ENCODE data around the gene FRYL.

The FRYL gene

GRCh38 chr4:48796927-48797679 is 17.0 kb upstream of the FRYL start:
- DNase-seq (ENCODE audit: low spot score), result no peak
- no peak for TF ChIP-seq CTCF (IDR thresholded peaks at IDR 0.05; ENCODE audit: extremely low read depth, insufficient read depth, missing control alignments)
- in situ Hi-C loops (cut with MboI; ENCODE audit: low pct_unique_long_range_greater_than_20kb, low sequenced_read_pairs, unreplicated experiment), result no loop called here

GRCh38 chr4:48796191-48796926 is 16.3 kb upstream of the FRYL start:
- in situ Hi-C loops (cut with MboI; ENCODE audit: low pct_unique_long_range_greater_than_20kb, low sequenced_read_pairs, unreplicated experiment), result no loop called here
- TF ChIP-seq CTCF (IDR thresholded peaks at IDR 0.05; ENCODE audit: extremely low read depth, insufficient read depth, missing control alignments), result no peak
- DNase-seq (ENCODE audit: low spot score), result no peak

GRCh38 chr4:48795108-48795507 is 15.0 kb upstream of the FRYL start:
- in situ Hi-C loops (cut with MboI; ENCODE audit: low pct_unique_long_range_greater_than_20kb, low sequenced_read_pairs, unreplicated experiment), result no loop called here
- DNase-seq (ENCODE audit: low spot score), result no peak
- TF ChIP-seq CTCF (IDR thresholded peaks at IDR 0.05; ENCODE audit: extremely low read depth, insufficient read depth, missing control alignments), result no peak

DNA sequence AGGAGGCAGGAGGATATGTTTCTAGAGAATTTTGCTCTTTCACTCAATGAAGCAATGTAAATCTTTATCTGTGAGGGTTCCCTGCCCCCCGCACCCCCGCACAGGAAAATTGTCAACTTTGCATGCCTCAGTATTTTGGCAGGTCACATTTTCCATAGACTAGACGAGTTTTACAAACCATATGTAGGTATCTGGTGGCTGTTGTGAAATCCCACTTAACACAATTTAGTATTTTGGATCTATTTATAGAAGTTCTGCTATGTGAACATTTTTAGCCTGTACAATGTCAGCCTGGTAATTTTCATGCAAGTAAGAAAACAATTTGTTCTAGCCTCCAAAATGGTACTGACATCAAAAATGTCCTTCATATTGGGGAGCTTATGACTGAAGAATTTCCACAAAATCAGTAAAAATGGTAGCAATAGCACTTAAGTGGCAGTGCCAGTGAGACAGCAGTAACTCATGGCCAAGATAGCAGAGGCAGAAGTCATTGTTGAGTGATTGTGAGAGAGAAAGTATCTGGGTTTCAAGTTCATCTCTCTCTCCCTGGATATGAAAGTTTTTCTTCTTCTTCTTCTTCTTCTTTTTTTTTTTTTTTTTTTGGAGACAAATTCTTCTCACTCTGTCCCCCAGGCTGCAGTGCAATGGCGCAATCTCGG is 12.4 kb upstream of the FRYL start:
- DNase-seq (ENCODE audit: low spot score), result no peak
- in situ Hi-C loops (cut with MboI; ENCODE audit: low pct_unique_long_range_greater_than_20kb, low sequenced_read_pairs, unreplicated experiment), result no loop called here
- no peak for TF ChIP-seq CTCF (IDR thresholded peaks at IDR 0.05; ENCODE audit: extremely low read depth, insufficient read depth, missing control alignments)

- in situ Hi-C loops (cut with MboI; ENCODE audit: low pct_unique_long_range_greater_than_20kb, low sequenced_read_pairs, unreplicated experiment), result no loop called here
- DNase-seq (ENCODE audit: low spot score), result no peak
- no peak for TF ChIP-seq CTCF (IDR thresholded peaks at IDR 0.05; ENCODE audit: extremely low read depth, insufficient read depth, missing control alignments)
Observed at GRCh38 chr4:48791313-48791712, 11.2 kb upstream of the FRYL start.

- in situ Hi-C loops (cut with MboI; ENCODE audit: low pct_unique_long_range_greater_than_20kb, low sequenced_read_pairs, unreplicated experiment), result no loop called here
- no peak for DNase-seq (ENCODE audit: low spot score)
- TF ChIP-seq CTCF (IDR thresholded peaks at IDR 0.05; ENCODE audit: extremely low read depth, insufficient read depth, missing control alignments), result no peak
Observed at GRCh38 chr4:48790561-48790960, 10.5 kb upstream of the FRYL start.

All from GM13977 (cell line).